ENCODE measurements around the gene CCDC57. TPM values are rescaled to one million over a fixed set of nuclear protein-coding genes. Genes with fewer than 3 reads are reported as not detected.
A peak's percentile ranks its signal among the peaks of the same experiment; 100 is the strongest.

CCDC57 gene
- total RNA-seq, 4 donors from 2014 or later, result 23.5 to 87.5 (median 48.3) TPM

DNA sequence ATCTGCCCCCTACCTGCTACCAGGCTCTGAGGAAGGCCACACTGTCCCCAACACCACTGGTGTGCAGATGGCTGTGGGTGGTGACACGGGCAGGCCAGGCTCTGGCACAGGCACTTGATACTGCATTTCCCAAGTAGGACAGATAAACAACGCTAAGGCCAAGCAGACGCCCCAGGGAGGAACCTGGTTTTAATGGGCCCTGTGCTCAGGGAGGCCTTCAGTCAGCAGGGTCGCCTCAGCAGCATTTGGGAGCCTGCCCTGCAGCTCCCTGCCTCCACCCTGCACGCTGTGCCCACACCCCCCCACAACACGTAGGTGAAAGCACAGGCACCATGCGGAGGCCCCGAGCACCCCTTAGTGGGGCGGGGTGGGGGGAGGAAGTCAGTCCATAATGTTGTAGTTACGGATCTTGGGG lies 111.3 kb downstream of the CCDC57 start:
- Histone ChIP-seq H3K9me3 (no peaks in the 10 kb centered on the region), H3K36me3 (no peaks in the 10 kb centered on the region), H3K27ac (peak overlapping the region; percentile 3 to 31 (median 14)), H3K4me1 (peaks cover 24 to 66% (median 49%) of the 10 kb centered on the region in 4 donors), H3K27me3 (no peaks in the 10 kb centered on the region), H3K4me3 (no peak overlapping the region)
- in situ Hi-C loops (cut with MboI; ENCODE audit: low pct_ligation_motif_present in 1 of 4, low pct_unique_long_range_greater_than_20kb in 1 of 4, low sequenced_read_pairs in 3 of 4), result no loop called here
- no peak for DNase-seq
- TF ChIP-seq EP300 (IDR thresholded peaks at IDR 0.05; ENCODE audit: low read depth), result no peak
- TF ChIP-seq, protein P1, sequence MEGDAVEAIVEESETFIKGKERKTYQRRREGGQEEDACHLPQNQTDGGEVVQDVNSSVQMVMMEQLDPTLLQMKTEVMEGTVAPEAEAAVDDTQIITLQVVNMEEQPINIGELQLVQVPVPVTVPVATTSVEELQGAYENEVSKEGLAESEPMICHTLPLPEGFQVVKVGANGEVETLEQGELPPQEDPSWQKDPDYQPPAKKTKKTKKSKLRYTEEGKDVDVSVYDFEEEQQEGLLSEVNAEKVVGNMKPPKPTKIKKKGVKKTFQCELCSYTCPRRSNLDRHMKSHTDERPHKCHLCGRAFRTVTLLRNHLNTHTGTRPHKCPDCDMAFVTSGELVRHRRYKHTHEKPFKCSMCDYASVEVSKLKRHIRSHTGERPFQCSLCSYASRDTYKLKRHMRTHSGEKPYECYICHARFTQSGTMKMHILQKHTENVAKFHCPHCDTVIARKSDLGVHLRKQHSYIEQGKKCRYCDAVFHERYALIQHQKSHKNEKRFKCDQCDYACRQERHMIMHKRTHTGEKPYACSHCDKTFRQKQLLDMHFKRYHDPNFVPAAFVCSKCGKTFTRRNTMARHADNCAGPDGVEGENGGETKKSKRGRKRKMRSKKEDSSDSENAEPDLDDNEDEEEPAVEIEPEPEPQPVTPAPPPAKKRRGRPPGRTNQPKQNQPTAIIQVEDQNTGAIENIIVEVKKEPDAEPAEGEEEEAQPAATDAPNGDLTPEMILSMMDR (IDR thresholded peaks at IDR 0.05), result no peak
- no peak for TF ChIP-seq POLR2AphosphoS5 (IDR thresholded peaks at IDR 0.05)
- no peak for TF ChIP-seq POLR2A (IDR thresholded peaks at IDR 0.05)
- 73% methylated on average over 6 of the region's 10 CpGs; no CpG with 5 or more reads in 1 of the 2 donors for WGBS, 2 donors (ENCODE audit: low coverage in 1 of 2)
- intact Hi-C loops (cut with DNase I; ENCODE audit: low total_unique reads), result no loop called here

DNA sequence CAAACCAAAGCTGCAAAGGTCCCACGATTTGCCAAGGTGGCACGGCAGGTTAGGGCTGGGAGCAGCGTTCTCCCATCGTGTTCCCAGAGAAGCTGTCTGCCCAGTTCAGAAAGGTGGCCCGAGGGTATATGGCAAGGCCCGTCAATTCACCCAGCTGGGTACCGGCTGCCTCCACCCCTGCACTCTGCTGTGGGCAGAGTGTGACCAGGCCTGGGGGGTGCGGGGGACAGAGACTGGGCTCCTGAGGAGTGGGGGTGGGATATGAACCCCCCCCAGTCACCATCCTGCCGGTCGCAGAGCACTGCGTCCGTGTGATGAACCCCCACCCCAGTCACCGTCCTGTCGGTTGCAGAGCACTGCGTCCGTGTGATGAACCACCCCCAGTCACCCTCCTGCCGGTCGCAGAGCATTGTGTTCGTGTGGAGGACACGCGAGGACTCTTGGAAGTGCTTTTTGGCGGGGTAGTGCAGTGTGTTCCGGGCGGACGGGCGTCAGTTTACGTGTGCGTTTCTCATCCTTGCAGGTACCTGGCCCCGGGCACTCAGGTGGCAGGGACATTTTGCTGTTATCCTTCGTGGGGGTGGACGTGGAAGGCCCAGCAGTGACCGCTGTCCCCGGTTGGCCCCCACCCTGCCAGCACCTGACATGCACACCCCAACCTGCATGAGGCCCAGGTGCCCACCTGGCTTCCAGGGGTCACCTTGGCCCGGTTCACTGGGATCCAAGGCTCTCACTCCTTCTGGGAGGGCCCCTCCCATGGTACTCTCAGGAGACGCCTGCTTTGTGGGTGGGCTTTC lies 111.9 kb downstream of the CCDC57 start:
- intact Hi-C loops (cut with DNase I; ENCODE audit: low total_unique reads) (no loop called here), in situ Hi-C loops (cut with MboI; ENCODE audit: low pct_ligation_motif_present in 1 of 4, low pct_unique_long_range_greater_than_20kb in 1 of 4, low sequenced_read_pairs in 3 of 4) (no loop called here)
- Histone ChIP-seq H3K27me3 (no peaks in the 10 kb centered on the region), H3K4me3 (no peak overlapping the region), H3K36me3 (no peaks in the 10 kb centered on the region), H3K4me1 (peaks cover 25 to 61% (median 46%) of the 10 kb centered on the region in 4 donors), H3K9me3 (no peaks in the 10 kb centered on the region), H3K27ac (peak overlapping the region; percentile 3 to 99 (median 96))
- TF ChIP-seq, protein P1 (IDR thresholded peaks at IDR 0.05), result no peak
- TF ChIP-seq EP300 (IDR thresholded peaks at IDR 0.05; ENCODE audit: low read depth) (no peak), POLR2A (IDR thresholded peaks at IDR 0.05) (no peak), POLR2AphosphoS5 (IDR thresholded peaks at IDR 0.05) (no peak)
- no peak for DNase-seq
- 90% methylated on average over 34 of the region's 35 CpGs; no CpG with 5 or more reads in 1 of the 2 donors for WGBS, 2 donors (ENCODE audit: low coverage in 1 of 2)

DNA sequence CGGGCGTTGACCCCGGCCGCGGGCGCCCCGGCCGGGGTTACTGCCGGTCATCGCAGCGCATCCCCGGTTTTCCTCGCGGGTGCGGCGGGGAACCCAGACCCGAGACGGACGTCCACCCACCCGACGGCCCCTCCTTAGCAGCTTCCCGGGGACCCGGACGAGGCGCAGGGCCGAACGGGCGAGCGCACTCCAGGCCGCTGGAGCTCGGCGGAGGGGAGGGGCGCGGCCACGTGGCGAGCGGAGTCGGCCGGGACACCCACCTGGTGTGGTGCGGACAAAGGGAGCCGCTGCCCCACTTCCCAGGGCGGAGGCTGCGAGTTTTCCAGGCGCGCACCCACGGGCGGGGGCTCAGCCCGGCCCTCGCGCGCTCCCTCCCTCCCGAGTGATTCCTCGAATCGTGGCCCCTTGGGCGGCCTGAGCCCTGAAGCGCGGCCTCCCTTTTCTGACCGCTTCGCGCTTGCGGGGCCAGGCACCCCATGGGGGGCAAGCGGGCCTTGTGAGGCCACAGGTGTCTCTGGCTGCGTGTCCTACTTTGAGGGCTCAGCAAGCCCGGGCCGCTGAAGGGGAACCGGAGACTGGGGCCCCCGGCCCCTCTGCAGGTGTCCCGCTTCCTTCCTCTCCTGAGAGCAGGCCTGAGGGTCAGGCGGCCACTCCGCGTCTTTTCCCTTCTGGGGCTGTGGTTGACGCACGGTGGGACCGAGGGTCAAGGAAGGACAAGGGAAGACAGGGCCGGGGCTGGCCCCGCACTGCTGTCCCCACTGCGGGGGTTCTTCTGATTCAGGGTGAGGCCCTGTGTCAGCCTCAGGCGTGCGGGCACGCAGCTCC lies 113.5 kb downstream of the CCDC57 start:
- no peak for TF ChIP-seq POLR2A (IDR thresholded peaks at IDR 0.05)
- TF ChIP-seq, protein P1 (IDR thresholded peaks at IDR 0.05), result no peak
- peak in 1 of 3 donors; percentile 3 for TF ChIP-seq POLR2AphosphoS5 (IDR thresholded peaks at IDR 0.05)
- no peak for TF ChIP-seq EP300 (IDR thresholded peaks at IDR 0.05; ENCODE audit: low read depth)
- intact Hi-C loops (cut with DNase I; ENCODE audit: low total_unique reads) (no loop called here), in situ Hi-C loops (cut with MboI; ENCODE audit: low pct_ligation_motif_present in 1 of 4, low pct_unique_long_range_greater_than_20kb in 1 of 4, low sequenced_read_pairs in 3 of 4) (no loop called here)
- Histone ChIP-seq H3K9me3 (no peaks in the 10 kb centered on the region), H3K4me3 (peak overlapping the region; percentile 52 to 93 (median 91)), H3K27me3 (no peaks in the 10 kb centered on the region), H3K27ac (peak overlapping the region; percentile 96 to 99 (median 97)), H3K36me3 (peaks cover 0 to 6% (median 0%) of the 10 kb centered on the region in 4 donors), H3K4me1 (peaks cover 23 to 49% (median 42%) of the 10 kb centered on the region in 4 donors)
- DNase-seq, result peak; percentile 44
- 17% methylated on average over 49 of the region's 80 CpGs; no CpG with 5 or more reads in 1 of the 2 donors for WGBS, 2 donors (ENCODE audit: low coverage in 1 of 2)

Data from transverse colon (tissue), 4 donors.